IPS-20b (cell line): ENCODE data around the gene GEMIN5.
"Not testable (repeated sequence)": the region's sequence is repeated elsewhere in the genome, so short reads cannot be mapped to it uniquely, and the experiment has no call there.

ENCODE experiments used
- H3K27ac ChIP-seq: one replicate; pipeline ENCODE4 v1.5.1; 2013; ENCODE audit warnings: low read length
- H3K27me3 ChIP-seq: 2 replicates; pipeline ENCODE4 v1.6.1; 2013; ENCODE audit warnings: mild to moderate bottlenecking, low read length, inconsistent platforms; ENCODE audit not compliant: insufficient read depth
- H3K36me3 ChIP-seq: 2 replicates; pipeline ENCODE4 v1.6.1; 2013; ENCODE audit warnings: low read depth, mild to moderate bottlenecking, inconsistent platforms, low read length, moderate library complexity; ENCODE audit not compliant: insufficient read depth
- H3K4me1 ChIP-seq: 2 replicates; pipeline ENCODE4 v1.6.1; 2013; ENCODE audit warnings: mild to moderate bottlenecking, control low read depth, inconsistent platforms, low read length, moderate library complexity; ENCODE audit not compliant: insufficient read depth
- H3K4me3 ChIP-seq: 2 replicates; pipeline ENCODE4 v1.5.1; 2013; ENCODE audit warnings: mild to moderate bottlenecking, low read length, inconsistent platforms
- H3K9ac ChIP-seq: 2 replicates; pipeline ENCODE4 v1.6.1; 2013; ENCODE audit warnings: low read depth, mild to moderate bottlenecking, inconsistent platforms, low read length, moderate library complexity
- H3K9me3 ChIP-seq: 2 replicates; pipeline ENCODE4 v1.6.1; 2013; ENCODE audit warnings: mild to moderate bottlenecking, low read depth, low read length, inconsistent platforms; ENCODE audit not compliant: insufficient read depth

GEMIN5 gene, protein sequence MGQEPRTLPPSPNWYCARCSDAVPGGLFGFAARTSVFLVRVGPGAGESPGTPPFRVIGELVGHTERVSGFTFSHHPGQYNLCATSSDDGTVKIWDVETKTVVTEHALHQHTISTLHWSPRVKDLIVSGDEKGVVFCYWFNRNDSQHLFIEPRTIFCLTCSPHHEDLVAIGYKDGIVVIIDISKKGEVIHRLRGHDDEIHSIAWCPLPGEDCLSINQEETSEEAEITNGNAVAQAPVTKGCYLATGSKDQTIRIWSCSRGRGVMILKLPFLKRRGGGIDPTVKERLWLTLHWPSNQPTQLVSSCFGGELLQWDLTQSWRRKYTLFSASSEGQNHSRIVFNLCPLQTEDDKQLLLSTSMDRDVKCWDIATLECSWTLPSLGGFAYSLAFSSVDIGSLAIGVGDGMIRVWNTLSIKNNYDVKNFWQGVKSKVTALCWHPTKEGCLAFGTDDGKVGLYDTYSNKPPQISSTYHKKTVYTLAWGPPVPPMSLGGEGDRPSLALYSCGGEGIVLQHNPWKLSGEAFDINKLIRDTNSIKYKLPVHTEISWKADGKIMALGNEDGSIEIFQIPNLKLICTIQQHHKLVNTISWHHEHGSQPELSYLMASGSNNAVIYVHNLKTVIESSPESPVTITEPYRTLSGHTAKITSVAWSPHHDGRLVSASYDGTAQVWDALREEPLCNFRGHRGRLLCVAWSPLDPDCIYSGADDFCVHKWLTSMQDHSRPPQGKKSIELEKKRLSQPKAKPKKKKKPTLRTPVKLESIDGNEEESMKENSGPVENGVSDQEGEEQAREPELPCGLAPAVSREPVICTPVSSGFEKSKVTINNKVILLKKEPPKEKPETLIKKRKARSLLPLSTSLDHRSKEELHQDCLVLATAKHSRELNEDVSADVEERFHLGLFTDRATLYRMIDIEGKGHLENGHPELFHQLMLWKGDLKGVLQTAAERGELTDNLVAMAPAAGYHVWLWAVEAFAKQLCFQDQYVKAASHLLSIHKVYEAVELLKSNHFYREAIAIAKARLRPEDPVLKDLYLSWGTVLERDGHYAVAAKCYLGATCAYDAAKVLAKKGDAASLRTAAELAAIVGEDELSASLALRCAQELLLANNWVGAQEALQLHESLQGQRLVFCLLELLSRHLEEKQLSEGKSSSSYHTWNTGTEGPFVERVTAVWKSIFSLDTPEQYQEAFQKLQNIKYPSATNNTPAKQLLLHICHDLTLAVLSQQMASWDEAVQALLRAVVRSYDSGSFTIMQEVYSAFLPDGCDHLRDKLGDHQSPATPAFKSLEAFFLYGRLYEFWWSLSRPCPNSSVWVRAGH (N-terminal part only)

GRCh38 chr5:154937718-154938466, at the start of gene GEMIN5:
Gene GEMIN5 (minus strand): TSS chr5:154938211. CDS start chr5:154938133, 78 bp downstream.
- Histone ChIP-seq H3K36me3 (peaks cover 21% of the 10 kb centered on the region), H3K9me3 (no peaks in the 10 kb centered on the region), H3K4me1 (peaks cover 8% of the 10 kb centered on the region; the same call in 1 of the 2 replicates), H3K27ac (no peak within 1 kb of the TSS), H3K27me3 (no peaks in the 10 kb centered on the region), H3K4me3 (peak within 1 kb of the TSS; percentile 78), H3K9ac (peak within 1 kb of the TSS; percentile 78)

- no peak overlapping the region for H3K9ac ChIP-seq
- H3K27me3 ChIP-seq: no peaks in the 10 kb centered on the region
- H3K4me1 ChIP-seq: no peaks in the 10 kb centered on the region
- no peaks in the 10 kb centered on the region for H3K9me3 ChIP-seq
- H3K4me3 ChIP-seq: no peak overlapping the region
- H3K36me3 ChIP-seq: no peaks in the 10 kb centered on the region
- no peak overlapping the region for H3K27ac ChIP-seq
These were observed 48.1 kb upstream of the GEMIN5 start for GRCh38 chr5:154986151-154986550.

DNA sequence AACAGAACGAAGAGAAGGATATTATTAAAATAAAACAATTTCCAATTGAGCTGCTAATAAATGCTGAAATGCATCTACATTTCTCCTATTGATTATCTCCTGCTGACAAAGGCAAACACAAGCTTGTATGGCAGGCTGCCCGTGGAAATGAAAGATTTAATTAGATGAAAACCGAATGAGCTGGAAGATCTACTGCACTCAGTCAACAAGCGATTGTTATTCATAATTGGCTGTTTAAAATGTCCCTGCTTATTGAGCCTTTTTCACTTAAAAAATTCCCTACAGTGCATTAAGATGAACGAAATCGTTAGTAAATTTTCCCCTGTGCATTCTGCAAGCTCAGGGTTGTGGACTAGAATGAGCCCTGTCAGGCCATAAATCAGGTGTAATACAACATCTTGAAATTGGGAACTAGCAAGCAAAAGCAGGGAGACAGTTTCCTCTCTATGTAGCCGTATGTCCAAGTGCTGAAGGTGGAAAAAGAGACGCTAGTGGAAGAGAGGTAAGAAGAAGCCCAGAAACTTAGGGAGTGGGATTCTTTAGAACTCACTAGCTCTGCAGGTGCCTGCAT, 47.0 kb upstream of the GEMIN5 start:
- no peak overlapping the region for H3K4me3 ChIP-seq

GRCh38 chr5:154978294-154978693, 40.3 kb upstream of the GEMIN5 start:
- not testable (repeated sequence) for H3K36me3 ChIP-seq, H3K9me3 ChIP-seq, H3K27me3 ChIP-seq, H3K4me3 ChIP-seq, H3K9ac ChIP-seq, H3K27ac ChIP-seq, H3K4me1 ChIP-seq

More for the DNA sequence above, 47.0 kb upstream of the GEMIN5 start:
- Histone ChIP-seq H3K27me3 (no peaks in the 10 kb centered on the region), H3K4me1 (no peaks in the 10 kb centered on the region), H3K36me3 (no peaks in the 10 kb centered on the region), H3K27ac (no peak overlapping the region), H3K9me3 (no peaks in the 10 kb centered on the region), H3K9ac (no peak overlapping the region)

- Histone ChIP-seq H3K27me3 (no peaks in the 10 kb centered on the region), H3K4me3 (no peak overlapping the region), H3K9ac (no peak overlapping the region), H3K36me3 (no peaks in the 10 kb centered on the region), H3K4me1 (no peaks in the 10 kb centered on the region), H3K9me3 (no peaks in the 10 kb centered on the region), H3K27ac (no peak overlapping the region)
These were observed 39.4 kb upstream of the GEMIN5 start for GRCh38 chr5:154977409-154977808.

- not testable (repeated sequence) for H3K4me3 ChIP-seq, H3K27me3 ChIP-seq, H3K4me1 ChIP-seq, H3K27ac ChIP-seq, H3K36me3 ChIP-seq, H3K9ac ChIP-seq, H3K9me3 ChIP-seq
These were observed 38.1 kb upstream of the GEMIN5 start for GRCh38 chr5:154976082-154976481.

GRCh38 chr5:154972476-154973080, 34.6 kb upstream of the GEMIN5 start:
- Histone ChIP-seq H3K36me3 (peaks cover 12% of the 10 kb centered on the region; the same call in 1 of the 2 replicates), H3K9me3 (no peaks in the 10 kb centered on the region), H3K27me3 (no peaks in the 10 kb centered on the region), H3K9ac (no peak overlapping the region), H3K4me1 (no peaks in the 10 kb centered on the region), H3K27ac (no peak overlapping the region), H3K4me3 (no peak overlapping the region)

DNA sequence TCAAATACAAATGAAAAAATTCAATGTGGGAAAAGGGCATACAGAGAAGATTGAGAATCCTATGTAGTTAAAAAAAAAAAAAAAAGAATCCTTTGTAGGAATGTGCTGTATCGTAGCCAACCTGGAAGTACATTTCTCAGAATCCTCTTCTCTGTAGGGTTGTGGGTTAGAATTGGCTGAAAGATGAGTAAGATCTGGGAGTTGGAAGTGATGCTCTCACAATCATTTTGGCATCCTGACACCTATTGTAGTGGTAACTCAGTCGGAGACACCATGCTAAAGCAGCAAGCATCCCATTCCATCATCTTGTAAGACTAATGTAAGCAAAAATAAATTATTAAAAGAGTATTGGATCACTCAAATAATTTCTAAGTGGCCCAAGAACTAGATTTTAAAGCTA, 33.5 kb upstream of the GEMIN5 start:
- no peak overlapping the region for H3K27ac ChIP-seq
- no peaks in the 10 kb centered on the region for H3K9me3 ChIP-seq
- H3K36me3 ChIP-seq: peaks cover 20% of the 10 kb centered on the region
- no peaks in the 10 kb centered on the region for H3K4me1 ChIP-seq
- no peak overlapping the region for H3K9ac ChIP-seq
- no peaks in the 10 kb centered on the region for H3K27me3 ChIP-seq
- no peak overlapping the region for H3K4me3 ChIP-seq

DNA sequence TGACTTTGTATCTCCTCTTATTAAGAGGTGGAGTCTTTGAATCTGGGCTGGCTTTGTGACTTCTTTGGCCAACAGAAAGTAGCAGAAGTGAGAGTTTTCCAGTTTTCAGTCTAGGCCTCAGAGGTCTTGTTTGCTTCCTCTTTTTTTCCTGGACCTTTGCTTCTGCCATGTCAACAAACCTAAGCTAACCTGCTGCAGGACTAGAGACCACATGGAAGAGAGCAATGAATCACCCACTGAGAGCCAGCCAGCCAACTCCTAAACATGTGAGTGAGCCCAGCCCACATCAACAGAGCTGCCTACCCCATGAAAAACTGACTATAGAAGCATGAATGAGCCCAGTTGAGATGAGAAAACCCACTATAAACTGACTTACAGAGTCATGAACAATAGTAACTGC, 32.7 kb upstream of the GEMIN5 start:
- no peak overlapping the region for H3K27ac ChIP-seq
- no peaks in the 10 kb centered on the region for H3K27me3 ChIP-seq

DNA sequence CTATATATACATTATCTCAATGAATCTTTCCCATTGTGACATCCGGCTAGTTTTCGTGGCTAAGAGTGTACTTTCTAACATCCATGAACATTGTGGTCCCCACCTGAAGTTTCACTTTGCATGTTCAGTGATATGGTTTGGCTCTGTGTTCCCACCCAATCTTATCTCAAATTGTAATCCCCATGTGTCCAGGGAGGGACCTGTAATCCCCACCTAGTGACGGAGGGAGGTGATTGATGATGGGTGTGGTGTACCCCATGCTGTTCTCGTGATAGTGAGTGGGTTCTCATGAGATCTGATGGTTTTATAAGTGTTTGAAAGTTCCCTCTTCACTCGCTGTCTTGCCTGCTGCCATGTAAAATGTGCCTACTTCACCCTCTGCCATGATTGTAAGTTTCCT, 30.9 kb upstream of the GEMIN5 start:
- H3K36me3 ChIP-seq: peaks cover 25% of the 10 kb centered on the region
- H3K9ac ChIP-seq: no peak overlapping the region
- H3K4me3 ChIP-seq: no peak overlapping the region
- no peaks in the 10 kb centered on the region for H3K27me3 ChIP-seq
- no peaks in the 10 kb centered on the region for H3K9me3 ChIP-seq
- no peaks in the 10 kb centered on the region for H3K4me1 ChIP-seq
- no peak overlapping the region for H3K27ac ChIP-seq

More for the DNA sequence above, 32.7 kb upstream of the GEMIN5 start:
- H3K9me3 ChIP-seq: no peaks in the 10 kb centered on the region
- H3K9ac ChIP-seq: no peak overlapping the region
- peaks cover 23% of the 10 kb centered on the region for H3K36me3 ChIP-seq
- no peaks in the 10 kb centered on the region for H3K4me1 ChIP-seq
- H3K4me3 ChIP-seq: no peak overlapping the region
